GM12891 (cell line): ENCODE measurements around the gene SEC14L5.

ENCODE experiments used
- DNase-seq: peaks from one replicate; pipeline ENCODE4 v3.0.0; 2011; ENCODE audit warnings: low spot score; ENCODE audit not compliant: insufficient read length
- FAIRE-seq: peaks from 2 replicates; lab custom pipeline; 2011; peaks lifted over from hg19 to GRCh38; lab: Jason Lieb, UNC
- PAX5 ChIP-seq: IDR thresholded peaks from 2 replicates; pipeline ENCODE4 v1.6.1; 2011; ENCODE audit warnings: low read length, moderate library complexity, mild to moderate bottlenecking; ENCODE audit not compliant: insufficient read depth, severe bottlenecking
- POLR2A ChIP-seq: IDR thresholded peaks from 2 replicates; pipeline ENCODE4 v1.6.1; 2011; ENCODE audit warnings: low read depth, low read length, control low read depth
- POLR2AphosphoS5 ChIP-seq: IDR thresholded peaks from 2 replicates; pipeline ENCODE4 v1.6.1; 2011; ENCODE audit warnings: low read depth, low read length, control low read depth
- POU2F2 ChIP-seq: IDR thresholded peaks from 2 replicates; pipeline ENCODE4 v1.6.1; 2011; ENCODE audit warnings: low read depth, mild to moderate bottlenecking, control low read depth, low read length, moderate library complexity
- SPI1 ChIP-seq: IDR thresholded peaks from 2 replicates; pipeline ENCODE4 v1.6.1; 2011; ENCODE audit warnings: low read depth, low read length, control low read depth
- TAF1 ChIP-seq: IDR thresholded peaks from 2 replicates; pipeline ENCODE4 v1.6.1; 2011; ENCODE audit warnings: low read depth, low read length, control low read depth

SEC14L5 gene

GRCh38 chr16:4989391-4990006, 31.4 kb downstream of the SEC14L5 start:
- FAIRE-seq, result no peak
- no peak for DNase-seq
- TF ChIP-seq POU2F2, result no peak
- no peak for TF ChIP-seq POLR2AphosphoS5
- TF ChIP-seq SPI1, result no peak
- TF ChIP-seq POLR2A, result no peak
- no peak for TF ChIP-seq PAX5
- no peak for TF ChIP-seq TAF1

GRCh38 chr16:4990415-4990814, 32.3 kb downstream of the SEC14L5 start:
- FAIRE-seq (no peak), DNase-seq (no peak)
- no peak for TF ChIP-seq POLR2AphosphoS5
- TF ChIP-seq SPI1, result no peak
- TF ChIP-seq PAX5, result no peak
- no peak for TF ChIP-seq TAF1
- TF ChIP-seq POU2F2, result no peak
- no peak for TF ChIP-seq POLR2A

- FAIRE-seq (no peak), DNase-seq (no peak)
- no peak for TF ChIP-seq SPI1
- no peak for TF ChIP-seq POLR2A
- no peak for TF ChIP-seq TAF1
- no peak for TF ChIP-seq PAX5
- TF ChIP-seq POU2F2, result no peak
- no peak for TF ChIP-seq POLR2AphosphoS5
Observed at GRCh38 chr16:4991754-4992153, 33.6 kb downstream of the SEC14L5 start.

- no peak for DNase-seq
- TF ChIP-seq PAX5 (no peak), SPI1 (no peak), POLR2AphosphoS5 (no peak), POU2F2 (no peak), TAF1 (no peak), POLR2A (no peak)
- no peak for FAIRE-seq
Observed at GRCh38 chr16:4994719-4995434, 36.7 kb downstream of the SEC14L5 start.

GRCh38 chr16:5000573-5001001, 42.5 kb downstream of the SEC14L5 start:
- FAIRE-seq (no peak), DNase-seq (no peak)
- no peak for TF ChIP-seq POU2F2
- TF ChIP-seq PAX5, result no peak
- no peak for TF ChIP-seq POLR2AphosphoS5
- TF ChIP-seq TAF1, result no peak
- TF ChIP-seq POLR2A, result no peak
- no peak for TF ChIP-seq SPI1

- no peak for TF ChIP-seq TAF1
- FAIRE-seq (no peak), DNase-seq (no peak)
Observed at GRCh38 chr16:5001571-5001970, 43.4 kb downstream of the SEC14L5 start.

GRCh38 chr16:5001986-5002385, 43.9 kb downstream of the SEC14L5 start:
- DNase-seq (no peak), FAIRE-seq (no peak)
- TF ChIP-seq PAX5 (no peak), POLR2A (no peak), POLR2AphosphoS5 (no peak), TAF1 (no peak), SPI1 (no peak), POU2F2 (no peak)

GRCh38 chr16:5002699-5003143, 44.6 kb downstream of the SEC14L5 start:
- no peak for TF ChIP-seq PAX5
- FAIRE-seq, result no peak

GRCh38 chr16:5003211-5003610, 45.1 kb downstream of the SEC14L5 start:
- no peak for TF ChIP-seq POLR2A

More at GRCh38 chr16:5002699-5003143, 44.6 kb downstream of the SEC14L5 start:
- DNase-seq, result no peak

GRCh38 chr16:5003828-5004227, 45.7 kb downstream of the SEC14L5 start:
- FAIRE-seq (no peak), DNase-seq (no peak)
- TF ChIP-seq TAF1 (no peak), POLR2A (no peak), POLR2AphosphoS5 (no peak), SPI1 (no peak), PAX5 (no peak)

More at GRCh38 chr16:5003211-5003610, 45.1 kb downstream of the SEC14L5 start:
- DNase-seq, result no peak
- no peak for FAIRE-seq
